ACHN (cell line): ENCODE results near the gene PLEKHJ1.
"Not testable (repeated sequence)": the region's sequence is repeated elsewhere in the genome, so short reads cannot be mapped to it uniquely, and the experiment has no call there.

Source experiments
- DNase-seq: peaks from one replicate; pipeline ENCODE4 v3.0.0-alpha.2; 2015
- in situ Hi-C: cut with HindIII; loops from 2 replicates; pipeline ENCODE4 v1.10.0; 2017; ENCODE audit warnings: low sequenced_read_pairs, low pct_ligation_motif_present, low pct_unique_long_range_greater_than_20kb

Gene PLEKHJ1, protein sequence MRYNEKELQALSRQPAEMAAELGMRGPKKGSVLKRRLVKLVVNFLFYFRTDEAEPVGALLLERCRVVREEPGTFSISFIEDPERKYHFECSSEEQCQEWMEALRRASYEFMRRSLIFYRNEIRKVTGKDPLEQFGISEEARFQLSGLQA

DNA sequence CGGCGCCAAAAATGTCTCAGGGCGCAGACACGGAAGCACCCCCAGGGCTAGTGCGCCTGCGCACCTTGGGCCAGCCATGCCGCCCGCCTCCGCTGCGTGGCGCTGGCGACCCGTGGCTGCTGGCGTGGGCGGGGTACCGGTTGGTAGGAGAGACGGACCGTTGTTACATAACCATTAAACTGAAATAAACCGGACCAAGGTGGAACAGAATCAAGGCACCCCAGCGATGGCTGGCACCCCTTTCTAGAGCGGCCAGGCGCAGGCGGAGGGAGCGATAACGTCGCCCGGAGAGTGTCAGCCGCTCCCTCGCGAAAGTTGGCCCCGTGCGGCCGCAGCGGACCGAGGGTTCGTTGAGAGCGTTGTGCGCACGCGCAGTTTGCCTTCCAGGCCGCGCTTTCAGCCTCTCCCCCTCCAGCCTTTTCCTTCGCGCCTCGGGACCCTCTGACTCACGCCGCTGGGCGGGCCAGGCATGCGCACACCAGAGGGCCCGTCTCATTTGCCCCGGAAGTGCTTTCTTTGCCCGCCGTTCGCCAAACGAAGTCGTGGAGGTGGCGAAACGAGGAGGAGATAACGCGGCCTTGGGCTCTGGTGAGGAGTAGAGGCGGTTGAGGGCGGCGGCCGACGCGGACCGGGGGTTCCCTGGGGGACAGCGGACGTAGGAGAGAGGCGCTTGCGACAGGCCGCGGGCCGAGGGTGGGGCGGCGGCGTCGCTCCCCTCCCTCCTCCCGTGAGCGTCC lies at the start of gene PLEKHJ1, which contains the start of gene SF3A2:
Gene PLEKHJ1, minus strand, starts transcription at position 16 of the 737 bp plus-strand sequence. CDS start 81 bp downstream, outside the sequence.
Gene SF3A2, plus strand, starts transcription at position 511 of the 737 bp plus-strand sequence. CDS start 6,595 bp downstream, outside the sequence.
- DNase-seq, result peak; percentile 94
- in situ Hi-C loops, result loop anchor here (25.0 kb wide), 1 partner anchor 176 kb away; no protein-coding TSS in a partner anchor

DNA sequence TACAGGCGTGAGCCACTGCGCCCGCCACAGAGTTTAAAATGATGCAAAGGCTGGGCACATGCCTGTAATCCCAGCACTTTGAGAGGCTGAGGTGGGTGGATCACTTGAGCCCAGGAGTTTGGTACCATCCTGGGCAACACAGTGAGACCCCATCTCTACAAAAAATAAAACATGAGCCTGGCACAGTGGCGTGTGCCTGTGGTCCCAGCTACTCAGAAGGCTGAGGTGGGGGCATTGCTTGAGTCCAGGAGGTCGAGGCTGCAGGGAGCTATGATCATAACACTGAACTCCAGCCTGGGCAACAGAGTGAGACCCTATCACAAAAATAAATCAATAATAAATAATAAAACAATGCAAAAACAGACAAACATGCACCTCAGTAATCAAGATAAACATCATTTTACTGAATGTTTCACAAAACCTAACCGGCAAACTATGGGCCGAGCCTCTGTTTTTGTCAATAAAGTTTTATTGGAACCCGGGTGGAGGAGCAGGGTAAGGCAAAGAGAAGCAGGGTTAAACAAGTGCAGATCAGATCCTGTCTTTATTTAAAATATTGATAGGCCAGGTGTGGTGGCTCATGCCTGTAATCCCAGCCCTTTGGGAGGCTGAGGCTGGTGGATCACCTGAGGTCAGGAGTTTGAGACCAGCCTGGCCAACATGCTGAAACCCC lies 47.8 kb upstream of the PLEKHJ1 start:
- DNase-seq, result no peak
- in situ Hi-C loops, result no loop called here

DNA sequence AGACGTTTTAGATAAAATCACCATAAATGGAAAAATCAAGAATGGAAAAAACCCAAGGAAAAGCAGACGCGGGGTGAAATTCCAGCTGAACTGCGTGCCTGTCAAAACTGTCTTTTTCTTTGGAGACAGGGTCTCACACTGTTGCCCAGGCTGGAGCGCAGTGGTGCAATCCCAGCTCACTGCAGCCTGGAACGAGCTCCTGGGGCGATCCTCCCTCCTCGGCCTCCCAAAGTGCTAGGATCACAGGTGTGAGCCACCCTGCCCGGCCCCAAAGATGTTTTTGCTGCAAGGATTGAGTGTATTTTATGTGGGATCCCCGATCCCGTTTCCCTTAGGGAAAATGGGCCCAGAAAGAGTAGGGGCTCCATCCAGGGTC lies 46.7 kb upstream of the PLEKHJ1 start:
- in situ Hi-C loops, result no loop called here
- no peak for DNase-seq

DNA sequence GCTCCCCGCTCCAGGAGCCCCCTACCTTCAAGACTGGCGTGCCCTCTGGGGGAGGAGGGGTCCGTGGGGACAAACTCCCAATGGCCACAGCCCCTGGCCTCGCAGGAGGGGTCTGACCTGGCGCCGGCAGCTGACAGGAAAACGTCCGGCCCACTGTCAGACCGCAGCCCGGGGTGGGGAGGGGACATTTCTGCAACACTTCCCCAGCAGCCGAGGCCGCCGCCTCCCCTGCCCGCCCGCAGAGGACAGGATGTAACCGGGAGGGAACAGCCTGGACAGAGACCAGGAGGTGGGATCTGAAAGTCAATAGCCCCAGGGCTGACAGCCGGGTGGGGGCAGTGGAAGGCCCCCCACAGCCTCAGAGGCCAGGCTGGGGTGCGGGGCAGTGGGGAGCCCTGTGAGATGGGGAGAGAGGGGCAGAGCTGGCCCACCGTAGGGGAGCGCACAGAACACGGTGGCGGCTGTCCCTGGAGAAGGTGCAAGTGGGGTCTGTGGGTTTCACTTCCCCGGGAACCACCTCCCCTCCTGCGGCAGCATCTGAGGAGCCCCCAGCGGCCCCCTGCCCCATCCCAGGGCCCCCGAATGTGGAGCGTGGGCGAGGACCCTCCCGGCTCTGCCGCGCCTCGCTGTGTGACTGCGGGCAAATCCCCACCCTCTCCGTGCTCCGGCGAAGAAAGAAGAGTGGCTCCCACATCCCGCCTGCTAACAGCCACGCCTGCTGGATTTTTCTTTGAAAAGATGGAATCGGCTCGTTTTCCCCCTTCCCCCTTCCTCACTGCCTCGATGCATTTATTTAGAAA lies 46.1 kb upstream of the PLEKHJ1 start, which contains the start of gene PEAK3:
Gene PEAK3, minus strand, starts transcription at position 114 of the 800 bp plus-strand sequence. CDS start 1,244 bp downstream, outside the sequence.
- in situ Hi-C loops, result no loop called here
- DNase-seq, result no peak

DNA sequence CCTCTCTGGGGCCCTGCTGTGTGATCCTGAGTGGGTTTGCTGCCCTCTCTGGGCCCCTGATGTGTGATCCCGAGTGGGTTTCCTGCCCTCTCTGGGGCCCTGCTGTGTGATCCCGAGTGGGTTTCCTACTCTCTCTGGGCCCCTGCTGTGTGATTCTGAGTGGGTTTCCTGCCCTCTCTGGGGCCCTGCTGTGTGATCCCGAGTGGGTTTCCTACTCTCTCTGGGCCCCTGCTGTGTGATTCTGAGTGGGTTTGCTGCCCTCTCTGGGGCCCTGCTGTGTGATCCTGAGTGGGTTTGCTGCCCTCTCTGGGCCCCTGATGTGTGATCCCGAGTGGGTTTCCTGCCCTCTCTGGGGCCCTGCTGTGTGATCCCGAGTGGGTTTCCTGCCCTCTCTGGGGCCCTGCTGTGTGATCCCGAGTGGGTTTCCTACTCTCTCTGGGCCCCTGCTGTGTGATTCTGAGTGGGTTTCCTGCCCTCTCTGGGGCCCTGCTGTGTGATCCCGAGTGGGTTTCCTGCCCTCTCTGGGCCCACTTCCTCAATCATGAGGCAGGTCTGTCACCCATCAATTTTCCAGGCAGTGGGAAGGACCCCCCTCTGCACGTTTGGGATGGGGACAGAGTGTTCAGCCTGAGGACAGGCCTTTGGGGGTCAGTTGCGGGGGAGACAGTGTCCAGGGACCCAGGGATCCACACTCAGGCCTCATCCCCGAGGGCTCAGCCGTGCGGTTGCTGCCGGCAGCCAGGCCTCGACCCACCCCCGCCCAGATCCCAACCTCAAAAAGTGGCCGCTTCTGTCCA lies 45.3 kb upstream of the PLEKHJ1 start:
- not testable (repeated sequence) for DNase-seq

DNA sequence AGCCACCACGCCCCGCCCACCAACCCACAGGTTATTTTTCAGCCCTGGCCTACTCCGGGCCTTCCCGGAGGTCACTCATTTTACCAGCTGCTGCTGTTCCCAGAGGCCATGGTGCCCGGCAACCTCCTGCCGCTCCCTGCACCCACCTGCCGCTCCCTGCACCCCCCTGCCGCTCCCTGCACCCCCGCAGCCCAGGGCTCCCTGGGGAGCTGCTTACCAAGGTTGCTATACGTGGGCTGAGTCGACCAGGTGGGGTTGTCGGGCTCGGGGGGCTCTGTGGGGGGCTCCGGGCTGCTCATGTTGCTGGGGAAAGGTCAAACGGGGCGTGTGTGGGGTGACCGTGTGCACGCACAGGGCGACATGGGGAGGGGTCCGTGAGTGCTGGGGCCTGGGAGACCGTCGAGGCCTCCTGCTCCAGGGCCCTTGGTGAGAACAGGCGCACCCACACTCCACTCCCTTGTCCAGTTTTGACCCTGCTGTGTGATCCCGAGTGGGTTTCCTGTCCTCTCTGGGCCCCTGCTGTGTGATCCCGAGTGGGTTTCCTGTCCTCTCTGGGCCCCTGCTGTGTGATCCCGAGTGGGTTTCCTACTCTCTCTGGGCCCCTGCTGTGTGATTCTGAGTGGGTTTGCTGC lies 44.6 kb upstream of the PLEKHJ1 start:
- DNase-seq, result no peak
- in situ Hi-C loops, result no loop called here

More for the DNA sequence above, 45.3 kb upstream of the PLEKHJ1 start:
- in situ Hi-C loops, result not testable (repeated sequence)

DNA sequence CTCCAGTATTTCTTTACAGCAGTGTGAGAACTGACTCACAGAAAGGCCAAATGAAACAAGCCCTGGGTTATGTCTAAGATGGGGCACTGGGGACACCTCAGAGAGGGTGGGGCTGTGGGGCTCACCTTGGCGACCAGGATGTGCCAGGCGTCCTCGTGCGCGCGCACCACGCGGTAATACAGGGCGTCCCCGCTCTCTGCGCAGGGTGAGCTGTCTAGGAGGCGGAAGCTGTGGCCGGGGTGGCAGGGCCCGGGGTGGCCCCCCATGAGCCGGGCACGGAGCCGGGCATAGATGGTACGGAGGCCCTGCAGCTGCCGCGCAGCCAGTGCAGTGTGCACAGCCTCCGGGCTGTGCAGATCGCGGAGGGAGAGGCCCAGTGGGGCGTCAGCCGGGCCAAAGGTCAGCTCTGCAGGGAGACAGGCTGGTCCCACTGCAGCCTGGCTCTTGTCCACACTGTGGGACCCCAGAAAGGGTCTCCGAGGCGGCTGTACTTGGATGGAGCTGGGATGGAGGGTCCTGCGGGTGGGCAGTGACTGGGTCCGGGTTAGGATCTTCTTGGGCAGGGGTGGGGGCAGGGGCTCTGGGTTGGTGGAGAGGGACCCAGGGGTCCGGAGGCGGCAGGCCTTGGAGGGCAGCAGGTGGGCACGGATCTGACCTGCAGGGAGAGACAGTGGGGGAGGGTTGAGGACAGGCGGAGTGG lies 42.5 kb upstream of the PLEKHJ1 start:
- in situ Hi-C loops, result no loop called here
- no peak for DNase-seq

DNA sequence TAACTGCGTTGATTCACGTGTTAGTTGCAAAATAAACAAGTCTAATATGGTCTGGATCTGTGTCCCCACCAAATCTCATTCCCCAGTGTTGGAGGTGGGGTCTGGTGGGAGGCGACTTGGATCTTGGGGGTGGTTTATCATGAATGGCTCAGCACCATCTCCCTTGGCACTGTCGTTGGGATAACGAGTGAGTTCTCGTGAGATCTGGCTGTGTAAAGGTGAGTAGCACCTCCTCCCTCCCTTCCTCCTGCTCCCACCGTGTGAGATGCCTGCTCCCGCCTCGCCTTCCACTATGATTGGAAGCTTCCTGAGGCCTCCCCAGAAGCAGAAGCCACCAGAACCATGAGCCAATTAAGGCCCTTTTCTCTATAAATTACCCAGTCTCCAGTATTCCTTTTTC lies 41.0 kb upstream of the PLEKHJ1 start:
- no peak for DNase-seq
- in situ Hi-C loops, result no loop called here

DNA sequence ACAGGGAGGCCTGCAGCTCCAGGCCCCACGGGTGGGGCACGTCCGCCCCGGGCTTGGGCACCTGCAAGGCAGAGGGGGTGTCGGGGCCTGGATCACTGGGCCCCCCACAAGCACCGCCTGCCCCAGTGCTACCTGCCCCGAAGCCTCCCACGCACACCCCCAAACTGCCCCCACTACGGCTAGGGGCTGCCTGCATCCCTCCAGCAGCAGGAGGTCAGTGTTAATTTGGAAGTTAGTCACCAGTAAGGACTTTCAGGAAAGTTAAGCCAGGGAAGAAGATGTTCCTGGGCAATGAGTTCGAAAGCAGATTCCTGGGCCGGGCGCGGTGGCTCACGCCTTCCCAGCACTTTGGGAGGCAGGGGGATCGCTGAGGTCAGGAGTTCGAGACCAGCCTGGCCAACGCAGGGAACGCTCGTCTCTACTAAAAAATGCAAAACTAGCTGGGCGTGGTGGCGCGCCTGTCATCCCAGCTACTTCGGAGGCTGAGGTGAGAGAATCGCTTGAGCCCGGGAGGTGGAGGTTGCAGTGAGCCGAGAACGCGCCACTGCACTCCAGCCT lies 40.4 kb upstream of the PLEKHJ1 start:
- no peak for DNase-seq
- in situ Hi-C loops, result no loop called here

DNA sequence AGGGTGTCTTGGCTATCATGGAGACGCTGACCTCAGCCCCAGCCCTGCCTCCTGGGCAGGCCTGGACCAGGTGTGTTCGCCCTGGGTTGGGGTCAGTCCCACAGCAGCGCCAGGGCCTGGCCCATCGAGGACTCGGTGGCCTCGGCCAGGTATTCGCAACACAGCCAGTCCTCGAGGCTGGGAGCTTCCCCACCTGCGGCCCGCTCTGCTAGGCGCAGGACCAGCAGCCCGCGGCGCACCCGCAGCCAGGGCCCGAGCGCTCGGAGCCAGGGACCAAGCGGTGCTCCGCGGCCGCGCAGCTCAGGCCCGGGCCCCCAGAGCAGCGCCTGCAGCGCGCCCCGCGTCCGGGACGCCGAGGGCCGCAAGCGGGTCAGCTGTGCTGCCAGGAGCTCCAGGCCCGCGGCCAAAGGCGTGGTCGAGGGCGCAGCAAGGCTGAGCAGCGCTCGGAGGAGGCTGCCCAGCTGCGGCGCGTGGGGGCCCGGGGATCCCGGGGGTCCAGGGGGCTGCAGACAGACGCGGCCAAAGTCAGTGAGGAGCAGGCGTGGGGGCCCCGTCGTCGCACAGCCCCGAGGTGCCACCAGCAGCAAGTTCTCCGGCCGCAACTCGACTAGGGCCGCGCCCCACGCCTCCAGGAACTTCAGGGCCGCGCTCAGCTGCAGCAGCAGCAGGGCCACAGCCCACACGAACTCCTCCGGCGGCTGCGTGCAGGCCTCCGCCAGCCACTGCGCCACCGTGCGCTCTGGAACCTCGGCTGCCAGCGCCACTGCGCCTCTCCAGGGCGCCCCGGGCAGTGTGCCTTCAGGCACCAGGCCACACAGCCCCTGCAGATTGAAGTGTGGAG lies 39.7 kb upstream of the PLEKHJ1 start:
- in situ Hi-C loops, result no loop called here
- no peak for DNase-seq

DNA sequence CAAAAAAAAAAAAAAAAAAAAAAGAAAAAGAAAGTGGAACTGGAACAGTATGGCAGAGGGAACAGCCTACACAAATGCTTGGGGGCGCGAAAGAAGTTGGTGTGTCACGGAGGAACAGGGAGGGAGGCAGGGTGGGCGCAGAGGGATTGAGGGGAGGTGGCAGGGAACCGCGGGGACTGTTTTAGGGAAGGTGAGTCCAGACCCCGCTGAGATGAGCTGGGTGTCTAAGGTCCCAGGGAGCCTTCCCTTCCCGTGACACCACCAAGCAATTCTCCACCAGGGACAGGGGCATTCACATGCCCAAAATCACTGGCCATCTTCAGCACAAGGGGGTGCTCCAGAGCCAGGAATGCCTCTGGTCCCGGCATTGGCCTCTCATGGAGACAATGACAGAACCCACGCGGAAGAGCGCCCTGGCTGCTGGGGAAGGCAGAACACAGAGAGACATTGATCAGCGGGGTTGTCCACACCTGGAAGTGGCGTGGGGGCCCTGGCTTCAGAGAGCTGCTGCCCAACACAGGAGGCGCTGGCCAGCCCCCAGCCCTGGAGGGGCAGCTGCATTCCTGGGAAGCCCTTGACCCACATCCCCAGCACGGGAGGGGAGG lies 38.9 kb upstream of the PLEKHJ1 start:
- in situ Hi-C loops, result no loop called here
- DNase-seq, result peak; percentile 59

DNA sequence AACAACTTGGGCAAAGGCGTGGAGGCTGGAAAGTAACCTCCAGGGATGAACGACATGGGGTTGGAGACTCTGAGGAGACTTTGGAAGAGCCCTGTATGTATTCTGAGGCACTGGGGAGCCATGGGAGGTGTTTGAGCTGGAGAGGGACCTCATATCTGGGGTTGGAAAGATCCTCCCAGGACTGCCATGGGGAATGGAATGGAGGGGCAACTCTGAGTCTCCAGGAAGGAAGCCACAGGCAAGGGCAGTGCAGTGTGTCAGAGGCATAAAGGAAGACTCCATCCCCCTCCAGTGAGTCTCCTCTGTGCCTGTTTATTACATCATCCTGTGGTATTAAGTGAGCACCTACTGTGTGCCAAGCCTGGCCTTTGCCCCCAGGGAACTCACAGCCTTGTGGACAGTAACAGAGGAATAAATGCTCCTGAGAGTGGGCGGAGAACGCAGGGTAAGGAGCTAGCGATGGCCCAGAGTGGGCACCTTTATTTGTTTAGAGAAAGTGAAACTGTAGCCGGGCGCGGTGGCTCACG lies 38.1 kb upstream of the PLEKHJ1 start:
- in situ Hi-C loops, result no loop called here
- DNase-seq, result no peak

DNA sequence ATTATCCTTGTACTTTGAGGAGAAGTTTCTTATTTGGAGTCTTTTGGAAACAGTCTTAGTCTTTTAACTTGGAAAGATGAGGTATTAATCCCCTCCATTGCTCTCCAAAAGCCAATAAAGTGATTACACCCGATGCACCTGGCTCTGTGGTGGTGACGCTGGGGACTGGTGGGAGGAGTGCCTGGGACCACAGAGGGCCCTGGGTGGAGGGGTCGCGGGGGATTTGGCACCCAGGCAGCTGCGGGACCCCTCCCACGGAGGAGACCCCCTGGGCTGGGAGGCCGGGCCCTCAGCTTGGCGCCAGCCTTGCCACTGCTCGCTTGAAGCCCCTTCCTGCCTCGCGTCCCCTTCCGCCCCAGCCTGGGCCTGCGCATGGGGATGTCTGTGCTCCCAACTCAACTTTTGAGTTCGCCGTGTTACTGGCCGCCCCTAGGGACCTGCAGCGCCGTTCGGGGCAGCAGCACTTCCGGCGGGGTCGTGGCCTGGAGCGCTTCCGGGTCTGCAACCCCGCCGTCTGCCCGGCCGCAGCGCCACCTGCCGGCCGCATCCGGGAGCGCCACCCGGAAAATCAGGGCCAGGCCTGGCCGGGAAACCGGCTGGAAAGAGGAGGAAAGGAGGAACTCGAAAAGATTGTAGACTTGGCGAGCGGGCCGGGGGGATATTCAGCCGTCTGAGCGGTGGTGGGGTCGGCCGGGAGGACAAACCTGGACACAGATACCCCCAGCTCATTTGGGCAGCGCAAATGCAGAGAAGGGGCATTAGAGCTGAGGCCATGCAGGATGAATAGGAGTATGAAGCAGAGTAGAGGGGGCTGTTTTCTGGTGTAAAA lies 37.4 kb upstream of the PLEKHJ1 start:
- in situ Hi-C loops, result no loop called here

DNA sequence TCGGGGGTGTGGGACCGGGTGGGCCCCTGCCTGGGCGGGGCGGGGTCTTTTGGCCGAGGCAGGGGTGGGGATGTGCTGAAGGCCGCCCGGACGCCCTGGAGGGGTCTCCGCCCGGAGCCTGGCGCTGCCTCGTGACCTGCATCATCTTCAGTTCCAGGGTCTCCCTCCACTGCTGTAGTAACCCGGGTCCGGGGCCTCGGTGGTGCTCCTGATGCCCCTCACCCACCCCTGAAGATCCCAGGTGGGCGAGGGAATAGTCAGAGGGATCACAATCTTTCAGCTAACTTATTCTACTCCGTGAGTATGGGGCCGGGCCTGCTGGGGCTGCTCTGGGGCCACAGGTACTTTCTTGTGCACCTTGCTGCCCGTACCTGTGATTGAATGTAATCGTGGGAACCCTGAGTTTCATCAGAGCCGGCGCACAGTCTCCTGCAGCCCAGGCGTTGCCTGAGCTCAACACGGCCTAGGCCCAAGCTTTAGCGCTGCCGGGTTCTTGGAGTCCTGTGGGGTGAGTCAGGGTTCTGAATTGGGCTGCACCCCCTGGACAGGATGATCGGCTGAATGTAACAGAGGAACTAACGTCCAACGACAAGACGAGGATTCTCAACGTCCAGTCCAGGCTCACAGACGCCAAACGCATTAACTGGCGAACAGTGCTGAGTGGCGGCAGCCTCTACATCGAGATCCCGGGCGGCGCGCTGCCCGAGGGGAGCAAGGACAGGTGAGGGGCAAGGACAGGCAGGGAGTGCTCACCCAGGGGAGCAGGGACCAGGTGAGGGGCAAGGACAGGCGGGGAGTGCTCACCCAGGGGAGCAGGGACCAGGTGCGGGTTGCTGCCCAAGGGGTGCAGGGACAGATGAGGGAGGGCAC lies 35.3 kb upstream of the PLEKHJ1 start:
- in situ Hi-C loops, result no loop called here
- peak; percentile 62 for DNase-seq

More for the DNA sequence above, 37.4 kb upstream of the PLEKHJ1 start:
- peak; percentile 65 for DNase-seq
